ENCODE data around the gene EMID1.

EMID1 gene

DNA sequence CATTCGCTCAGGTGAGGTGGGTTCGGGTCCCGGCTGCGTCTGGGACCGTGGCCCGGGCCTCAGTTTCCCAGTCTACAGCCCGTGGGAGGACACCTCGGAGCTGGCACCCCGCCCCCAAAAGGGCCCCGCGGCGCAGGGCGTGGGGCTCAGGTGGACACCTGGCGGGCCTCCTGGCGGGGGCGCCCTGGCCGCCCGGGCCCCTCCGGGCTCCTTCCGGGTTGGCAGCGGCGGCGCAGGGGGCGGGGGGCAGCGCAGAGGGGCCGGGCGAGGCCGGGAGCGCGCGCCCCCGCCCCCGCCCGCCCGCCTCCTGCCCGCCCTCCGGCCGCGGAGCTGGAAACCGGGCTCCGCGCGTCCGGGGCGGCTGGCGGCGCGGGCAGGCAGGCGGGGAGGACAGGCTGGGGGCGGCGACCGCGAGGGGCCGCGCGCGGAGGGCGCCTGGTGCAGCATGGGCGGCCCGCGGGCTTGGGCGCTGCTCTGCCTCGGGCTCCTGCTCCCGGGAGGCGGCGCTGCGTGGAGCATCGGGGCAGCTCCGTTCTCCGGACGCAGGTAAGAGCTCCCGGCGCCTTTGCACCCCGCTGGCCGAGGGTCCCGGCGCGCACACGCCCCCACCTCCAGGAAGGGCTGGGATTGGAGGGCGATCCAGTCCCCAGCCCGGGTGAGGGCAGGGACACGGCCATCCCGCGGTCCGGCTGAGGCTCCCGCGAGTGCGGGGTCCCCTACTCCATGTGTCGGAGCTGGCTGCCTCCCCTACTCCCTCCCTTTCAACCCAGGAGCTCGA, at the start of gene EMID1:
Gene EMID1, plus strand, starts transcription at position 303 of the 778 bp plus-strand sequence. Its CDS starts 143 bp downstream, at position 446.
- no peak for FAIRE-seq

GRCh38 chr22:29155966-29156365, 49.7 kb upstream of the EMID1 start:
- FAIRE-seq: no peak

DNA sequence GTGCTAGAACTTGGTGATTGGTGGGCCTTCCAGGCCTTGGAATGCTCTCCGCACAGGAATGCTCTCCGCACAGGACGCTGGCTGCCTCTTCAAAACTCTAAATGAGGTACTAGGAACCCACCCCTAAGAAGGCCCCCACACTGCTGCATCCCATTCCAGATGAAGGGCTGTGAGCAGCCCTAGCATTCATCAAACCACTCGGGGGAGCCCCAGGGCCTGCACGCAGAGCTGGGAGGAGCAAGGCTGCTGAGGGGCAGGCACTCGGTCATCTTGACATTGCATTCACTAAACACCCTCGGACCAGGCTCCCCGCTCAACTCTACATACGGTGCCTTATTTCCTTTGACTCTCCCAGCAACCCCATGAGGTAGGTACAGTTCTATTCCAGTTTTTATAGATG, 49.2 kb upstream of the EMID1 start:
- FAIRE-seq: no peak

DNA sequence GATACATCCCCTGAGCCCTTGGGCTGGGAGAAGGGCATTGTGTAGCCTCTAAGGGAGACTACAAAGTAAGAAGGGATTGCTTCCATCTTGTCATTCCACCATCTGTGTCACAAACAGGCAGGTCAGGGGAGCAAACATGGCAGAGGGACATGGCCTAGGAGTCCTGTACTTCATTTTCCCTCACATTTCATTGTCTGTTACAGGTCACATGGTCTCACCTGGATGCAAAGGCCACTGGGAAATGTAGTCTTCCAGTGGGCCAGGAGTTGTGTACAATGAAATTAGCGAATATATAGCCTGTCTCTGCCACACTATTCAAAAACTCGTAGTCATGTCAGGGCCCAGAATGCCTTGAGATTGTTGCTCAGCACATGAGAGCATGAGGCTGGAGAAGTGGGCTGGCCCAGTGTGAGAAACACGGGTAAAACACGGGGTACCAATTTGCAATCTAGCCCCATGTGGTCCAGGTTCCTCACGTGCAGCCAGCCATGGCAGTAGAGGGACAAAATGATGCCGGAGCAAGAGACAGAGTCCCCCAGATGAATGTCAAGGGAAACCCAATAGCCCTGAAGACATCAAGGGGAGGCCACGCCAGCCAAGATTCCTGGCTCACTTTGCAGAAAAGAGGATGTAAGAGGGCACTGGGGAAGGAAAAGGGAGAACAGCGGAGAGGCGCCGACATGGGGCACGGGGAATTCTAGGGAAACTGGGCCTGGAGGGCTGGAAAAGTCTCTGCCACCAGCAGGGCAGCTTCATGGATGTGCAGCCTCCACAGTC, 47.7 kb upstream of the EMID1 start:
- FAIRE-seq: no peak

- no peak for FAIRE-seq
Observed at GRCh38 chr22:29158546-29158945, 47.1 kb upstream of the EMID1 start.

DNA sequence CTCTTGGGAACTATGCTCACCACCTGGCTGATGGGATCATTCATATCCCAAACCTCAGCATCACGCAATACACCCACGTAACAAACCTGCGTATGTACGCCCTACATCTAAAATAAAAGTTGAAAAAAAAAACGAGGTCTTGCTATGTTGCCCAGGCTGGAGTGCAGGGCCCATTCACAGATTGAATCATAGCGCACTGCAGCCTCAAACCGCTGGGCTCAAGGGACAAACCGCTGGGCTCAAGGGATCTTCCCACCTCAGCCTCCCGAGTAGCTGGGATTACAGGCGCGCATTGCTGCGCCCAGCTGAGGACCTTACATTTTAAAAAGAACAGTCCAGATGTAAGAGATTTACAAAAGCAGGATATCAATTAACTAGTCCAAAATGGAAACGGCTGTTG, 41.9 kb upstream of the EMID1 start:
- no peak for FAIRE-seq

GRCh38 chr22:29165321-29166060, 40.2 kb upstream of the EMID1 start:
- FAIRE-seq: no peak

GRCh38 chr22:29166180-29166579, 39.5 kb upstream of the EMID1 start:
- FAIRE-seq: no peak

DNA sequence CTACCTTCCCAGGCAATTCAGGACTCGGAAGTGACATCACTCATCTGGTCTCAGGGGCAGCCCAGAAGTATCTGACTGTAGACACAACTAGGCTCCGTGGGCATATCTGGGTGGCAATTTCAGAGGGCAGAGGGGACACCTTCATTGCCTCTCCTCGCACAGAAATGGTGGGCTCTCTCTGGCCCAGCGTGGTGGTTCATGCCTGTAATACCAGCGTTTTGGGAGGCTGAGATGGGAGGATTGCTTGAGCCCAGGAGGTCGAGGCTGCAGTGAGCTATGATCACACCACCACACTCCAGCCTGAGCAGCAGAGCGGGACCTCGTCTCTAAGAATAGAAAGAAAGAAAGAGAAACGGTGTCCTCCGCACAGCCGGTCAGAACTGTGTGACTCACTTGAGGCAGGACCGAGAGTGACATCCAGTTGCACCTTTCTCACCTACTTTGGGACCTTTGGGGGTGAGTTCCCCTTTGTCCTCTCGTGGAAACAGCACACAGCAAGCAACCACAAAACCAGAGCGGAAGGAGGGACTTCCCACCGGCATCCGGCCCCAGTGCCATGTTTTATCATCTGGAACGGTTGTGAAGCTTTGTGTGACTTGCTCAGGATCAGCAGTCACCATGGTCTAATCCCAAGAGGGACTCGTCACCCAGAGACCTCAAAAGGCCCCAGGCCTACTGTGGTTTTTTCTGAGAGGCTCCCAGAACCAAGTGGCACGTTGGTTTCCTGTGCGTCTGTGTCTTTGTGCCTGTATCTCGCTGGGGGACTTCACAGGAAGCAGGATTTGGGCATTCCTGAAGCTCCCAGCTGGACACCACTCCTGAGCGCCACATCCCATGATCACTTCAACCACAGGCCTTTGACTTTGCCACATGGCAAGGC, 38.4 kb upstream of the EMID1 start:
- FAIRE-seq: no peak

GRCh38 chr22:29171721-29172120, 34.0 kb upstream of the EMID1 start:
- FAIRE-seq: no peak

DNA sequence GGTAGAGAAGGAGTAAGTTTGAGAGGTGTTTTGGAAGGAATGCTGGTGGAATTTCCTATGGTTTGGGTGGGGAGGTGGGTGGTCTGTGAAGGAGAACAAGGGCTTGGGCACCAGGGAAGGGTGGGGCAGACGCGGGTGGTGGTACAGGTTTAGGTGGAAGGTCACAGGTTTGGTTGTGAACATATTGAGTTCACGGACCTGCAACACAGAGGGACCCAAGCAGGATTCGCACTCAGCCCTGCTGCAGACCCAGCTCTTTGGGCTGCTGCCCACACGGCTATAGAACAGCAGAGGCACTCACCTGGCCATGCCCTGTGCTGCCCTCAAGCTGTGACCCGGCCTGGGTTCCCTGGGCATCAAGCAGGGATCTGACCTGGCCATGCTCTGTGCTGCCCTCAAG, 33.5 kb upstream of the EMID1 start:
- FAIRE-seq: no peak

- FAIRE-seq: no peak
Observed at GRCh38 chr22:29175312-29175835, 30.3 kb upstream of the EMID1 start.

- no peak for FAIRE-seq
Observed at GRCh38 chr22:29183971-29184848, 21.5 kb upstream of the EMID1 start.

DNA sequence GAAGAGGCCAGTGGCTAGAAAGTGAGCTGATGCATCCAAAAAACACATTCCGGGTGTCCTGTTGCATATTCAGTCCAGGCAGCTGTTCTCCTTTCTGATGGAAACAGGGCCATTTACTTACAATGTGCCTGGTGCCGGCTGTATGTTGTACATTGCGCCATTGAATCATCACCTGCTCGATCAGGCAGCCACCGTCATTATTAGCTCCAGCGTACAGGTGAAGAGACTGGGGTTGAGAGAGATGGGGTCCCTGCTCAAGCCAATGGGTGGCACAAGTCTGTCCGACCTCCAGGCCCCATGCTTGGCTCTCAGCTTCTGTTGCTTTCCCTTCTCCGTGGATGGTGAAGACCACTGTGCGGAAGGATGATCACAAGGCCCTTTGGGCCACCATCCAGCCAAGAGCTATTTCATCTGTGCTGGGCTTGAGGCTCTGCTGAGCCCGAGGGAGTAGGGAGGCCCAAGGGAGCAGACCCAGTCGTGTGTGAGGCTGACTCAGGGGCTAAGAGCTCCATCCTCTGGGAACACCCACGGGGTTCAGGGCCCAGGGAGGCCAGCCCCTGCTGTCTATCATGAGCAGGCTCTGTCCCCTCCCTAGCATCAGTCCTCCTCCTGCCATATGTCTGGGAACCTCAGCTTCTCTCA, 20.7 kb upstream of the EMID1 start:
- no peak for FAIRE-seq

DNA sequence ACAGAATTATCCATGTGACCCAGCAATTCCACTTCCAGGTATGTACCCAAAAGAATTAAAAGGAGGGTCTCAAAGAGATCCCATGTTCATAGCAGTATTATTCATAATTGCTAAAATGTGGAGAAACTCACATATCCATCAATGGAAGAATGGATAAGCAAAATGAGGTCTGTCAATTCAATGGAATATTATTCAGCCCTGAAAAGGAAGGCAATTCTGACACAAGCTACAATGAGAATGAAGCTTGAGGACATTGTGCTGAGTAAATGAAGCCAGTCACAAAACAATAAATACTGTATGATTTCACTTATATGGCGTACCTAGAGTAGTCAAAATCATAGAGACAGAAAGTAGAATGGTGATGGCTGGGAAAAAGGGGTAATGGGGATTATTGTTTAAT, 19.4 kb upstream of the EMID1 start:
- no peak for FAIRE-seq

DNA sequence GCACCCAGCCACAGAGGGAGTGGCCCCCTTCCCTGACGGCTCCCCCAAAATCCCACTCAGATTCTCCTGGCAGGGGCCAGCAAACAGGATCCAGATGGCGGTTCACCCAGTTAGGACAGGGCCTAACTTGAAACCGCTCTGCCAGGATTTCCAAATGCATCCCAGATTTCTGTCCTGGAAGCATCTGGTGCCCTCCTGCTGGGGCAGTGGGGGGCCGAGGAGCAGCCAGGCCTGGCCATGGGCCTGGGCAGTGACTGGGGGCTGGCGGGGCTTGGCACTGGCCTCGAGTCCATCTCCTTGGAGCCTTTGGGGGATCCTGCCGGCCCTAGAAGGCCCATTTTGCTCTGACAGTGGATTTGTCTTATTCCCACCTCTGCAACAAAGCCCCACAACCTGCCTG, 17.9 kb upstream of the EMID1 start:
- no peak for FAIRE-seq

DNA sequence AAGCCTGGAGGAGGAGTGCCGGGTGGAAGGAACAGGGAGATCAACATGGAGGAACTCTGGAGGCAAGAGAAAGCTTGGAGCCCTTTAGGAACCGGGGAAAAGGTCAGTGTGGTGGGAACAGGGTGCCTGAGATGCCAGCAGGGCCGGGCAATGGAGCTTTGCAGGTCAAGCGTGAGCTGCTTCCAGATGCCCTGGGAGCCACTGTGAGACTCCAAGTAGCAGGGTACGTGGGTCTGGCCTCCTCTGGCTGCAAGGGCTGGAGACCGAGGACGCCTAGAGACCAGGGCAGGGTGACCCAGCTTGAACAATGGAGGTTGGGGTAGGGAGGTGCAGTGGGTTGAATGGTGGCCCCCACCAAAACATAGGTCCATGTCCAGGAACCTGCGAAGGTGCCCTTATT, 15.6 kb upstream of the EMID1 start:
- FAIRE-seq: no peak

DNA sequence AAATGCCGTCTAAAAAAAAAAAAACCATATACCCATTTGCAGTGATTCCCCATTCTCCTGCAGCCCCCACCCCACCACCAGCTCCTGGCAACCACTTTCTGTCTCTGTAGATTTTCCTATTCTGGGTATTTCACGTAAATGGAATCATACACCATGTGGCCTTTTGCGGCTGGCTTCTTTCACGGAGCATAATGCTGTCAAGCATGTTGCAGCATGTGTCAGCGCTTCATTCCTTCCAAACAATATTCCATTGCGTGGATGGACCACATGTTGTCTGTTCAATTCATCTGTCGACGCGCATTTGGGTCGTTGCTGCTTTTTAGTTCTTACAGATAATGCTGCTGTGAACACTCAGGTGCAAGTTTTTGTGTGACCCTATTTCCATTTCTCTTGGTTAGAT, 14.8 kb upstream of the EMID1 start:
- no peak for FAIRE-seq

- no peak for FAIRE-seq
Observed at GRCh38 chr22:29193021-29193420, 12.7 kb upstream of the EMID1 start.

DNA sequence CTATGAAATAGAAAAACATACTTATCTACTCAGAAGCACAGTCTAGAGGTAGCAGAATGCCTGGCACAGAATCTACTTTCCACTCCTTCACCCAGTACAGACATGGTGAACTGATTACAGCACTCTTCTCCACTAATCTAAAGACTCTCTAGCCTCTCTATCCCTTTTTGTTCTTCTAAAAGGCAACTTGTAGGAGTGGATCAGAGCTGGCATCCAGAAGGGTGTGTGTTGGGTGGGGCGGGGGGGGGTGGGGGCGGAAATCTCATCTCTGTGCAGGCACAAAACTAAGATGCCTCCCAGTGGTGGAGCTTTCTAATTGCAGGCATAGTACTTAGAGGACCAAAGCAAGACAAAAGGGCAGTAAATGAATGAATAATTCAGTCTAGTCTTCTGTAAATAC, 11.5 kb upstream of the EMID1 start:
- no peak for FAIRE-seq

Measured in endometrium (tissue), 2 donors.